Endothelial cell of umbilical vein (primary cell): Measurements from ENCODE around the gene TRIM37.

Experiments
- CTCF ChIP-seq, 2 donors: IDR thresholded peaks; 1 replicate in 1 of 2; 2 replicates in 1 of 2; pipeline ENCODE4 v1.5.1; 2011; ENCODE audit warnings: low read length in 2 of 2, mild to moderate bottlenecking in 2 of 2, moderate library complexity in 2 of 2, control low read depth in 1 of 2, inconsistent platforms in 1 of 2, low read depth in 1 of 2; ENCODE audit not compliant: insufficient read depth in 1 of 2; ENCODE audit errors: extremely low read depth in 1 of 2
- EZH2 ChIP-seq: IDR thresholded peaks from 2 replicates; pipeline ENCODE4 v1.6.1; 2012; ENCODE audit warnings: borderline replicate concordance, low read depth, mild to moderate bottlenecking, moderate library complexity, low read length, inconsistent platforms; ENCODE audit not compliant: severe bottlenecking
- FOS ChIP-seq: IDR thresholded peaks from 2 replicates; pipeline ENCODE4 v1.6.1; 2011; ENCODE audit warnings: mild to moderate bottlenecking, low read length, moderate library complexity, borderline replicate concordance; ENCODE audit not compliant: insufficient read depth
- GATA2 ChIP-seq: IDR thresholded peaks from 2 replicates; pipeline ENCODE4 v1.7.0; 2011; ENCODE audit warnings: low read depth, mild to moderate bottlenecking, moderate library complexity, mixed read lengths, low read length; ENCODE audit not compliant: insufficient read length, insufficient read depth
- JUN ChIP-seq: IDR thresholded peaks from 2 replicates; pipeline ENCODE4 v1.6.1; 2011; ENCODE audit warnings: borderline replicate concordance, low read depth; ENCODE audit not compliant: insufficient read length, insufficient read depth
- MYC ChIP-seq: IDR thresholded peaks from one replicate; pipeline ENCODE4 v1.6.1; 2011; ENCODE audit warnings: mild to moderate bottlenecking, low read depth, low read length
- POLR2A ChIP-seq: IDR thresholded peaks from 2 replicates; pipeline ENCODE4 v1.6.1; 2012; ENCODE audit warnings: low read depth, mild to moderate bottlenecking, control low read depth, low read length
- POLR2AphosphoS5 ChIP-seq: IDR thresholded peaks from 2 replicates; pipeline ENCODE4 v1.6.1; 2012; ENCODE audit warnings: low read depth, mild to moderate bottlenecking, control low read depth, low read length, moderate library complexity; ENCODE audit not compliant: insufficient read depth

- TF ChIP-seq MYC (no peak), CTCF (IDR thresholded peaks at IDR 0.05; ENCODE audit: extremely low read depth in 1 of 2, insufficient read depth in 1 of 2, low read depth in 1 of 2, low read length in 2 of 2) (no peak), EZH2 (no peak), POLR2AphosphoS5 (no peak), JUN (no peak), GATA2 (no peak), POLR2A (no peak), FOS (no peak)
These were observed 88.7 kb downstream of the TRIM37 start for GRCh38 chr17:59018019-59018418.
